HG03196 (cell line): ENCODE measurements around the gene FKTN.

Source experiments
- ATAC-seq: cut with Tn5 transposase; IDR thresholded peaks from one replicate; pipeline ENCODE4 v1.9.1; 2021; ENCODE audit not compliant: unreplicated experiment

The FKTN gene

DNA sequence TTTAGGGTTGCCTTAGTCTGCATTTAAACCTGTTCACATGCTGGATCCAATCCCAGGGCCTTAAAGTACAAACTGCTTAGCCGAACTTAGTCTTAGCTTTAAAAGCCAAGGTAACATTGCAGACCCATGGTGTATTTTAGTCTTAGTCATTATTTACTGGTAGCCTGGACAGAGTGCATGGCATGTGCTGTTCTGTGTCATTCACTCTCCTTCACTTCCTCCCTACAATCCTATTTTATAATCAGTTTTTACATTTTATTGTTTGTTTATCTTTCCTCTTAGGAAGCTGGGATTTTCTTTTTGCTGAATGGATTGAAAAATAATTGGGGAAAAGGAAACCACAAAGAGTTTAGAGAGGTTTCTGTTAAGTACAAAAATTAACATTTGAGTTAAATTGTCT, 74.9 kb downstream of the FKTN start:
- no peak for ATAC-seq

DNA sequence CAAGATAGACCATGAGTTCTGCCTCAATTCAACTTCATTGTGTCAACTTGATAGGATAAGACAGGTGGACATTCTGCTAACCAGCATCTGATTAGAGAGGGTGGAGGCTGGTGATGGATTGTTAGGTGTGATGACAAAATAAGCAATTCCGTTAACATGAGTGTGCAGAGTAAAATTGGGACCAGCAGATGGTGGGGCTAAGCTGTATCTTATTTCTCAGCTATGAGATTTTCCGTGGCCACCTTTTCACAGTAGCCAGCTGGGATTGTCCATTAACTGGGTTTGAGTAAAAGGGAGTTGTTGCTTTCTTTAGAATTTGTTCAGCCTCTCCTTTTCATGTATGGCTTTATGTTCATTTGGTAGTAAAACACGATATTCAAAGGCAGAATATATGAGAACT, 75.5 kb downstream of the FKTN start:
- ATAC-seq = no peak

DNA sequence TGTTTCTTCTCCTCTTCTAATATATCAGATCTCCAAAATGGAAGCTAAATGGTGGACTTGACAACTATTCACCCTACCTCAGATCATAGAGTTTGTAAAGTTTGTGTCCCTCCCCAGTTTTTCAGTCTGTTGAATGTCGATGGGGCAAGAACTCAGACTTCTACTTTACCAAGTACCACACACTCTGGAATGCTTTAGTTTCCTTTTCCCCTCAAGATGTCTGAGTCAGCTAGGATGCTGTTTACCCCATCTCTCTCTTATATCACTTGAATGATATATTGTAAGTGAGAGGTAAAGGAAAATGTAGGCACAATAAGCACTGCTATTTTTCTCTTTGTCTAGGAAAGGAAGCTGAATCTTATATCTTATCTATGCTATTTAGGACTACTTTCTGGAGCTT, 78.4 kb downstream of the FKTN start:
- no peak for ATAC-seq

DNA sequence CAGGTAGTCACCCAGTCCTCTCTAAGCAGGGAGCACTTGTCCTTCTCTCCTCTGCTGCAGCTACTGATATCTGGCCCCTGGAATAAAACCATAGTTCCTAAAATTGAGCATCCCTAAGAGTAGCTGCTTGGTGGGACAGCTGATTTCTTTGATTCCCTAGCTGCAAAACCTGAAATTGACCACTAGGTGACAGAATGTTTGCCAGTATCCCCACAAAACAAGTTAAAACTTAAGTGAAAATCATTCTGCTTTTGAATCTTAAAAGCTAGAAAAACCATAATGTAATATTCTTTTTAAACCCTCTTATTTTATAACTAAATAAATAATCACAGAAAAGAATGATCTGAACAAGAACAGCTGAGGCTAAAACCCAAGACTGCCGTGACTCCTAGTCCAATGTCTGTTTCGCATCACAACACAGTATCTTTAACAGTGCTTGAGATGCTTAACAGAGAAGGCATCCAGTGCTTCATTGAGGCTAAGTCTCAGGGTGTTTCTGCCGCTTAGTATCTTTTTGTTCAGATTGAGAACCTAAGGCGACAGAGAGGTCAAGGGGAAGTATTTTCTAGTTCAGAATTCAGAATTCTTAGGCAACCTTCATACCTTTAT, 80.0 kb downstream of the FKTN start:
- ATAC-seq = no peak

DNA sequence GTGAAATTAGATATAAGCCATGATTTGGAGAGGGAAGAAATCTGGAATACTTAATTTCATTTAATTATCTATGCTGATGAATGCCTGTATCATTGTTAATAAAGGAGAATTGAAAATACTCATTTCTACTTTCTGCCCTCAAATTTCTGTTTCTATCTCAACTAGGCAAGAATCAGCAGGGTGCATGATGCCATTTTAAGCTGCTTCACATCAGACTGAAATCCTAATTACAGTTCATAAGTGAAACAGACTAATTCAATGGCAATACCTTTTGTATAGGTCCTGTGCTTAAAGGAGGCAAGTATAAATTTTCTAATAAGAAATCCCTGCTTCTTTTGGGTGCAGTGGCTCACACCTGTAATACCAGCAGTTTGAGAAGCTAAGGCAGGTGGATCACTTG, 82.0 kb downstream of the FKTN start:
- no peak for ATAC-seq

DNA sequence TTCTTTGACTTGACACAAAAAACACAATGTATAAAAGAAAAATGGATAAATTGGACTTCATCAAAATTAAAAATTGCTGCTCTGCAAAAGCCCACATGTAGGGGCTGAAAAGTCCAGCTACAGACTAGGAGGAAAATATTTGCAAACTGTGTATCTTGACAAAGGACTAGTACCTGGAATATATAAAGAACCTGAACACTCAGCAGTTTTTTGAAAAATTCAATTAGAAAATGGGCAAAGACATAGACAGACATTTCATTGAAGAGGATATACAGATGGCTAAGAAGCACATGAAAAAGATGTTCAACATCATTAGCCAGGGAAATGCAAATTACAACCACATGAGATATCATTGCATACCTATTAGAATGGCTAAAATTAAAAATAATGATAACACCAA, 85.9 kb downstream of the FKTN start:
- ATAC-seq = no peak

DNA sequence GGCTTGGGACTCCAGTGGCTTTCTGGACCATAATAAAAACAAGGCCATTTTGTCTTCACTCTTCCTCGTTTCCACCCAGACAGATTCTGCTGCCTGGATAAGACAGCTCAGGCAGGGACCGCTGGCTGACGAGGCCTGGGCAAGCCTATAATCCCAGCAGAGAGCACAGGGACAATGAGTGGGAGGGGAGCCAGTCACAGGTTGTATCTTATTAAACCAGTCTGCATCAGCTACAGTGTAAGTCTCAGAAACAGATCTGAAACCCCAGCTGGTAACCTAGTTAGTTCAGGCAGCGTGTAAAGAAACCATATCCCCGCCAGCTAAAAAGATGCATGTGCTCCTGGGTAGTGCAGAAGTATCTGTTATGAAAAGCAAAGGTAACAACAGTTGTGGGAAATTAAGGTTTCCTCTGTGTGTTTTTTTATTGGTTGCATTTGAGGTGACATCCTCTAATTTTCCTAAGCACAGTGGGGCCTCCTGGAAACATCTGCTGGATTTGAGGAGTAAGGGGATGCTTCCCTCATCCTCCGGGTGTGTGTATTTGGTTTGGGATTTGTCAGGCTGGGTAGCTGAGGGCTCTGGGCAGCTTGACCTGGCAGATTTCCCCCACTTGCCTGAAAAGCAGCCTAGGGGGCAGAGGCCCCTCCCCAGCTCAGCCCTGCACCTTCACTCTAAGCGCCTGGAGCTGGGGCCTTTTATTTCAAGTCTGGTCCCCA, 89.1 kb downstream of the FKTN start:
- no peak for ATAC-seq

DNA sequence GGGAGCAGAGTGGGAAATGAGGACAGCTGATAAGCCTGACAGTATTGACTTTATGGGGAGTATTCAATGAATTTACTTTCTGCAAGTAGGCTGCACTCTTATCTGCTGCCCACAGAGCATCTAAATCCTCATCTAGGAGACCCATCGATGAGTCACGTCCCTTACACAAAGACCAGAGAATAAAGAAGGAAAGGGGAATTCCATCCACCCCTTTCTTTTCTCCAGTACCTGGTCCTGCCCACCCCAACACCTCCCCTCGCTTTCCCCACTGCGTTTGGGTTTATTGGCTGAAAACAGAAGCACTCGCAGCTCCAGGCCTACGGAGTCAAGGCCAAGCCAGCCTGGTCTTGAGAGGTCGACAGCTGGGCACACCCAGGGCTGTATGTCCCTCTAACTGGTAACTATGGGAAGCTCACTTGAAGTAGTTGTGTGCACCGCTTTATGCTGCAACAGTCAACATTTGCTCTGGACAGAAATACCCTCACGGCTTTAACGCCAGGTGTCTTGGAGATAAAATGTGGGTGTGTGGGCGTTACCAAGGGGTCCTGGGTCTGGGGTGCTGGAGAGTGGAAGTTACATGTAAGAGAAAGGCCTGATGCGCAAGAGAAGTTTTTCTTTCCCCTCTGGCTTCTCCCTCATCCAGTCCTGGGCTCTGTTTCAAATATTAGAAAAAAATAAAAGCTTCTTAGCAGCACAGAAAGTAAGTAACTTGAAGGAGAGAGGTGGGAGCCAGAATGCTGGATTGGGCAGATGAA, 89.8 kb downstream of the FKTN start:
- no peak for ATAC-seq

DNA sequence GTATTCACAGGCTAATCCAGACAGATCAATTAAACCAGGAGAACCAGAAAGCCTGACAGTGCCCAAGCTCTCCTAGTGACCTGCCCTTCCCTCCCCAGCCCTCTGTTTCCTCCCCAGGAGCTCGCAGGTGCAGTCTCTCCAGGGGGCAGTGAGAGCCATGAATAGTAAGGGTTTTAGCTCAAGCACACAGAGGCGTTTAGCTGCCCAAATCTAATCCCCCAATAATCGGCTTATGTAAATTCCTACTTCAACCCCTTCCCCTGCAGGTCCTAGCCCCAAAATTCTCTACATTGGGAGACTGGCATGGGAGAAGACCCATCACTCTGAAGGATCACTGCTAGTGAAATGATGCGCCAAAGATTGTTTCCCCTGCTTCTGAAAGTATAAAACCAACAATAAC, 93.9 kb downstream of the FKTN start:
- ATAC-seq = no peak

DNA sequence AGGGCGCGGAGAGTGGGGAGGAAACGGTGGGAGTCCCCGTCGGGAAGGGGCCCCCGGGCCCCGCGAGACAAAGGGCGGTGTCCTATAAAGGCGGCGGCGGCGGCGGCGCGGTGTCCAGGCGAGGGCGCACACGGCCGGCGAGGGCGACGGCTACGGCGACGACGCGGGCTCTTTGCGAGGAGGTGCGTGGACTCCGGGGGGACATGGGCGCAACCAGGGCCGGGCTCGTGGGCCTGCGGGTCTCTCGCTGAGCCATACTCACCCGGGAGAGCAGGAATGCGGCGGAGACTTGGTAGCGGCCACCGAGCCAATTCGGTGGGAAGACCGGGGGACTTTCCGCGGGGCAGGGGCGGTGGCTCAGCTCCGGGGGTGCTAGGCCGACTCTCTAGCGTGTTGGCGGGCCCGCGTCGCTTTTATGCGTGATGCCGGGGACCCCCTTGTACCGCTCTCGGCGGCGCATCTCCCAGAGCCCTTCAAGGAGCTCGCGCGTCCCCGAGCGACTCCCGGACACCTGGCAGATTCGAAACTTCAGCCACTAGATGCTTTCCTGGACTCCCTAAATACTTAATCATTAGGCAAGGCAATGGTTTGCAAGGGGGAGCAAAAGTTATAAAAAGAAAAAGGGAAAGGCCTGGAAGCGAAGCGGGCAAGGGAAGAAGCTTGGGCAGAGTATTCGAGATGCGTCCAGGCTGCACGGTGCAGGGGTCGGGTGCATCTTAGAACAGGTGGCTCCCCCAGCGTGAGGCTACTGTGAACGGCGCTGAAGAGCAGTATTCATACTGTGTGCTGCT, 98.4 kb downstream of the FKTN start:
- ATAC-seq = peak; percentile 61

DNA sequence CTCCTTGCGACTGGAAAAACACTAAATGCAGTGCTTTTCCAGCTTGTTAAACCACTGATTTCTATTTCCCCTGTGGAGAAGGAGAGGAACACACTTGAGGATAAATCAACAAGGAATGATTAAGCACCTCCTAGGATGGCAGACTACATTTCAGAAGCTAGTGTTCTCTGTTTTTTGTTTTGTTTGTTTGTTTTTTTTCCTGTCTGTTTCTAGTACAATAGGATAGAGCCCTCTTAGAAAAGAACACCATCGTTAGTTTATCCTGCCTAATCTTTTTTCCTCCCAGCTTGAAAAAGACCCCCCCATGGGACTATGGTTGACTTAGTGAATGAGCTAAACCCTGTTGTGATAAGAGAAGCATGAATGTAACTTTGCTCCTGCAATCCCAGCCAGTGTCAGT, 100.4 kb downstream of the FKTN start:
- no peak for ATAC-seq

DNA sequence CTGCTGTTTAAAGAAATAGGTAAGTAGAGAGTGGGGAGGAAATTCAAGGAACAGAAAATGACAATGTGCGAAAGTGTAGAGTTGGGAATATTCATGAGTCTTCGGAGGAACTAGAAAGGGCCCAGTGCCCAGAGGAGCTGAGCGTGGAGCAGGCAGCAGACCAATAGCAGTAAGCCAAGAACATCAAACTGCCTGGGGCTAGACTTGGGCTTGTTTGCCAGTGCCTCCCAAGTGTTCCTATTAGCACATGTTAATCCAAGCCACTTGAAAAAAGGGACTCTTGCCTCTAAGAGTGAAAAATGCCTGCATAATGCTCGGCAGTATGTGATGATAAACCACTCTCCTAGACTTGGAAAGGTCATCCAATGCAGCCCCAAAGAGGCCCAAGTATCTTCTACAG, 103.1 kb downstream of the FKTN start:
- no peak for ATAC-seq

DNA sequence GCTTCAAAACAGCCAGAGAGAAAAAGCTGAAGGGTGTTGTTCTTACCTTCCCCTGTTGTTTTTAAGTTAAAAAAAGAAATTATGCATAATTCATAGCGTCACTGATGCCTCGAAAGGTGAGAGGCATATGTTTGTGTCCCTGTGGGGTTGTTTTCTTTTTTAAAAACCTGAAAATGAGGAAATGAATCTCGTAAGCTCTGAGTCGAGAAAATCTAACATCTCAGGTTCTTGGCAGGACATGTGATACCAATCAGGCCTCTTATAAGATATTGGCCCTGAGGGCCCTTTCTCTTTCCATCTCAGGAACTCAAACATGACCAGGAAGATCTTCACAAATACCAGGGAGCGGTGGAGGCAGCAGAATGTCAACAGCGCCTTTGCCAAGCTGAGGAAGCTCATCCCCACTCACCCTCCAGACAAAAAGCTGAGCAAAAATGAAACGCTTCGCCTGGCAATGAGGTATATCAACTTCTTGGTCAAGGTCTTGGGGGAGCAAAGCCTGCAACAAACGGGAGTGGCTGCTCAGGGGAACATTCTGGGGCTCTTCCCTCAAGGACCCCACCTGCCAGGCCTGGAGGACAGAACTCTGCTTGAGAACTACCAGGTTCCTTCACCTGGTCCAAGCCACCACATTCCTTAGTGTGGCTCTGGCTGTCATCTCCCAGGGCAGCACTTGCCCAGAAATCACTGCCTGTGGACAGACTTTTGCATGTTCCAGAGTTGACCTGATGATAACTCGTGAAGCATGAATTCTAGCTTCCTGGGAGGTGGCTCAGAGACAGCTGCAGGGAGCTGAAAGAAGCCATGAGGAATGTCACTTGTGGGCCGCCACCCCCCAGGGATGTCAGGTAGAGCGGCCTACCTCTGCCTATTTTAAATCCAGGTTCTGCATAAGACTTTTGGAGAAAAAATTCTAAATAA, 104.5 kb downstream of the FKTN start, which contains the start of gene TAL2:
Gene TAL2 (plus strand): TSS at position 274 of the 921 bp plus-strand sequence. CDS start 40 bp downstream, at position 314.
- no peak for ATAC-seq

DNA sequence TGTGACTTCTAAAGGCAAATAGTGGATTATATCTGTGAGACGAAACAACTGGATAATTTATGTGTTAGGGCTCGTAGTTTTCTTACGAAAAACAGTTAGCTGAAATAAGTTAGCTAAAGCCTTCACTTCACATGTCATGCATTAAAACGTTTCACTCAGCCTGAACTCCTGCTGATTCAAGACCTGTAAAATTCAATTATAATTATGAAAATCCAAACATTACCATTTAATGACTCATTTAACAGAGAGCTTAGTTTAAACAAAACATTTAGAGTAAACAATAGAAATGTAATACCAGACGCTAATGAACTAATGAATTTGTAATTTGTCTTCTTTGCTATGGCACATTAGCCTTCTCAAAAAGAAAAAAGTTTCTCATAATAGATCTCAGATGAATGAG, 106.0 kb downstream of the FKTN start:
- no peak for ATAC-seq

DNA sequence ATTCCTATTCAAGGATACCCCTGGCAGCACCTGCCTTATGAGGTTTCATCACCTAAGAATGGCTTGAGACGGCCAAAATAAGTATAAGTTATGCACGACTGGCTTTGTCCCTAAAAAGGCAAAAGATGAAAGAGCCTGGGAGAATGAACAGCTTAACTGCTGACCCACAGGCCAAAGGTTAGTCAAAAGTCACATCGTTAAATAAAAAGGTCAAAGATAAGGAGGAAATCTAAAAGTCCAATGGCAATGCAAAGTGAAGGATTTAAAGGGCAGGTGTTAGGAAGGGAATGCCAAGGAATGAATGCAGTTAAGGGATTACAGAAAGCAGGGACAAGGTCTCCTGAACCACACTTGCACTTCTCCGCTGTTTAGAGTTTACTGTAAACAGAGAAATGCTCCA, 109.9 kb downstream of the FKTN start:
- no peak for ATAC-seq

DNA sequence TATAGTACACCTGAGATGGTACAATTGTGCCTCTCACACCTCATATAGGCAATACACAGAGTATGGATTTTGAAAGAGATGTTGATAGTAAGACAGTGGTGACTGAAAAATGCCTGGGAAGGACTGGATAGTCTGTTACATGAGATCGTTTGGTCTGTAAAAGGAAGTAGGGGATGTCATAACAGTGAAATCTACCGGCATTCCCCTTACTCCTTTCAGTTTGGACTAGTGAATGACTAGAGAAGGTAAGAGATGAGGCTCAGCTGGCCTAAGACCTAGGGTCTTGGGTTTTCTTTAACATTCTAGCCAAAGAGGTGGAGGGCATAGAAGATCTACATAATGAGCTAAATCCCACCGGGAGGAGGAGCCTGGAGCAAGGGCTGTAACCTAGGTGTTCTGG, 112.4 kb downstream of the FKTN start:
- ATAC-seq = no peak

DNA sequence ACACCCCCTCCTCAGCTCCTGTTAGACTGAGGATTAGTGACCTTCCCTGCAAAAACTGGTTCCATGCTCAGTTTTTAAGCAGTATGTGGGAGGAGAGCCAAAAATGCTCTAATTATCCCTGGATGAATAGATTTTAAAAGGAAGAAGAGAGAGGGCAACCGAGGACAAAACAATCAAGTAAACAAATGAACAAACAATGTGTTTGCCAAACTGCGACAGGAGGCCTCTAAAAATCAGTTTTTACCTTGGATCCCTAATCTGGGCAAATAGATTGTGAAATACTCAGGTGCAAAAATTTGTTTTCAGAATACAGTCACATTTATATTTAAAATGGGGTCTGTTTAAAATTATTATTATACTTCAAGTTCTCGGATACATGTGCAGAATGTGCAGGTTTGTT, 112.8 kb downstream of the FKTN start:
- ATAC-seq = no peak

DNA sequence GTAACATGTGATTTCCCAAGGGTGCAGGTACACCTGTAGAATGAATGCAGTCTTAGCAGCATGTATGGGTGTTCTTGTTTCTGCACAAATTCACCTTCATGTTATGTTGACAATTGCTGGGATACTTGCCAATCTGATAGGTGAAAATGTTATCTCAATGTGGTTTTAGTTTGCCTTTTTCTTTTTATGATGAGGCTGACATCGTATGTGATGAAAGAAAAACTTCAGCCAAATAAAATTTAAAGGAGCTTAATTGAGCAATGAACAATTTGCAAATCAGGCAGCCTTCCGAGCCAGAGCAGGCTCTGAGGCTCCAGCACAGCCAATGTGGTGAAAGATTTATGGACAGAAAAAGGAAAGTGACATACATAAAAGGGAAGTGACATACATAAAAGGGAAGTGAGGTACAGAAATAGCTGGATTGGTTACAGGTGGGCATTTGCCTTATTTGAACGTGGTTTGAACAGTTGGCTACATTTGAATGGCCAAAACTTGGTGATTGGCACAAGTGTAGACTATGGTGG, 114.8 kb downstream of the FKTN start:
- ATAC-seq = no peak

DNA sequence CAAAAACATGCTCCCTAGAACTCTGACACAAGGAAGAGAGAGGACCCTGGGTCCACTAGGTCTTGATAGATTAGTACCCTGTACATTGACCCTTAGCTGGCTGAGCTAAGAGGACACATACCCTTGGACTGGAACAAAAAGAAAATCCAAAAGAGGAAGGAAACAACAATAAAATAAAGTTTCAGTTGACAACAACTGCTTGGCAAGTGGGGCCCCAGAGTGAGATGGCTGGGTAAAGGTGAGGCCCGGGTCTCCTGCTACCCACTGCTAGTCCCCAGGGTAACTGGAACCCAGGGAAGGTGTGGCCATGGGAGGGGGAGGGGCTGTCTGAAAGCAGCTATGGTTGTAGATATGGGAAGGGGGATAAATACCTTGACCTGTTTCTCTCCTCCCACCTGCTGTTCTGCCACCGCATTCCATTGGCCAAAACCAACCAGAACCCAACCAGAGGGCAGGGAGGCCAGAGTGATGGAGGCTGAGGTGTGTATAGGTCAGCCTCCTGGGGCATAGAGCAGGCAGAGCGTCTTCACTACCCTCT, 116.0 kb downstream of the FKTN start:
- ATAC-seq = no peak
